Brain microvascular endothelial cell (primary cell): ENCODE data around the gene SERPINB11.

Experiments used
- DNase-seq: peaks from one replicate; pipeline ENCODE4 v3.0.0-alpha.2; 2020
- H3K27ac ChIP-seq: fragments of 250-450 bp; sonication (Bioruptor Pico); 2 replicates; pipeline ENCODE4 v1.5.1; 2020; ENCODE audit warnings: mild to moderate bottlenecking, moderate library complexity
- H3K27me3 ChIP-seq: fragments of 250-450 bp; sonication (Bioruptor Pico); replicated peaks from 2 replicates; pipeline ENCODE4 v1.5.1; 2020; ENCODE audit warnings: mild to moderate bottlenecking
- H3K36me3 ChIP-seq: fragments of 250-450 bp; sonication (Bioruptor Pico); replicated peaks from 2 replicates; pipeline ENCODE4 v1.5.1; 2020; ENCODE audit warnings: mild to moderate bottlenecking
- H3K4me3 ChIP-seq: 2 replicates; pipeline ENCODE4 v1.5.1; 2011; ENCODE audit warnings: low read depth, mild to moderate bottlenecking, control low read depth, low read length, moderate library complexity
- CTCF ChIP-seq: IDR thresholded peaks from 2 replicates; pipeline ENCODE4 v1.5.1; 2011; ENCODE audit warnings: low read depth, mild to moderate bottlenecking, moderate library complexity, low read length, control low read depth, inconsistent platforms; ENCODE audit errors: missing control alignments
- in situ Hi-C: cut with HindIII; loops from 2 replicates; pipeline ENCODE4 v1.10.0; 2017; ENCODE audit warnings: low sequenced_read_pairs, low pct_ligation_motif_present

SERPINB11 gene

GRCh38 chr18:63679820-63680606 is 22.7 kb upstream of the SERPINB11 start:
- Histone ChIP-seq H3K27me3 (no peaks in the 10 kb centered on the region), H3K36me3 (no peaks in the 10 kb centered on the region), H3K4me3 (no peak overlapping the region), H3K27ac (no peak overlapping the region)
- no peak for TF ChIP-seq CTCF
- in situ Hi-C loops = no loop called here
- DNase-seq = no peak

DNA sequence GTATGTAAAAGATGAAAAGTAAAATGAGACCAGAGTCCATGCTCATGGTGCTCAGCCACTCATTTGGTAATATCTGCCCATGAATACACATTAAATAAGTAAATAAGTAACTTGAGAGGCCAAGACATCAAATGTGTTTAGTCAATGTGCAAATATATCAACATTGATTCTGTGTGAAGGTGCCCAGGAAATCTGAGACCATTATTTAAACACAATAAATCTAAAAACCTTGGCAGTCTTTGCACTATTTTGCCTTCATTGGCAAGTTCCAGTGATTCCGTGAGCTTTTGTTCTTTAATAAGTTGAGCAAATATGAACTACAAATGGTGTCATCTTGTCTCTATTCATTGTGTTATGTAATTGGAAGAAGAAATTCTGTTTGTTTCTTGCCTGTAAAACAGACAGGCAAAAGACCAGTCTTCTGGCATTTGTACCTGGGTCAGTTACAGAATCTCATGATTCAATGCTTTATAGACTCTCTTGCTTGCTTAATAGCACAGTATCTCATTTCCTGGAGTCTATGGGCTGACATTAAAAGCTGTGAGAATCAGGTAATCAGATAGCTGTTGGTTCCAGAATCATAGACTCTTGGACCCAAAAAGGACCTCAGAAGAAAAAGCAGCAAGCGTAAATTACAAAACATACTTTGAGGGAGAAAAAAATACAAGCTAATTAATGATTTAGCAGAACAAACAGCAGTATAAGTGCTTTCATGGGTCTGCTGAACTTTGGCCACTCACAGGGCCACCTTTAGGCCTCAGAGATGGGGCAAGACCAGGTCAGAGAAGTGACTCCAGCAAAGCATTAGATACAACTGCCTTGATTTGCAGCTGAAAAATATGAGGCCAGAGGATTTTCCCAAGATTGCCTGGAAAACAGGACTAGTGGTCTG is 21.1 kb upstream of the SERPINB11 start:
- in situ Hi-C loops = no loop called here
- H3K4me3 ChIP-seq = no peak overlapping the region
- peak overlapping the region; percentile 90 for H3K27ac ChIP-seq
- H3K36me3 ChIP-seq = no peaks in the 10 kb centered on the region
- no peak for DNase-seq
- H3K27me3 ChIP-seq = no peaks in the 10 kb centered on the region
- no peak for TF ChIP-seq CTCF

GRCh38 chr18:63683152-63683551 is 19.6 kb upstream of the SERPINB11 start:
- peak; percentile 96 for DNase-seq
- in situ Hi-C loops = no loop called here

GRCh38 chr18:63683890-63684289 is 18.9 kb upstream of the SERPINB11 start:
- in situ Hi-C loops = no loop called here
- Histone ChIP-seq H3K4me3 (no peak overlapping the region), H3K36me3 (no peaks in the 10 kb centered on the region), H3K27me3 (no peaks in the 10 kb centered on the region), H3K27ac (peak overlapping the region; percentile 90)
- no peak for TF ChIP-seq CTCF
- no peak for DNase-seq

More at GRCh38 chr18:63683152-63683551, 19.6 kb upstream of the SERPINB11 start:
- no peaks in the 10 kb centered on the region for H3K36me3 ChIP-seq
- TF ChIP-seq CTCF = no peak
- peak overlapping the region; percentile 90 for H3K27ac ChIP-seq
- H3K4me3 ChIP-seq = no peak overlapping the region
- H3K27me3 ChIP-seq = no peaks in the 10 kb centered on the region

DNA sequence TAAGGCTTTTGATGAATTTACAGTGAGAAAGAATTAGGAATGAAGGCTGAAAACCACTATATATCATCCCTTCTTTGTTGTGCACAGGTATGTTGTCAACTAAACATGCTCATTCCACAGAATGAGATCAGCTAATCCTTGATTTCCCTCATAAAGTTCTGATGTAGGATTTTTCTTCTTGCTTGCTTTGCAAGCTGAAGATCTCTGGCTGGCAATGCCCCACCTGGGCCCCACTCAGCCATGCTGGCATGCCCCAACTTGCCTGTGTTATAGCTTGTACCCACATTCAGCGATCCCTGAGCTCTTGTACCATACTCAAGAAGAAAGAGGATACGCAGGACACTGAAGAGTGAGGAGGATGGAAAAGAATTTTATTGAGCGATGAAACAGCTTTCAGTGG is 18.0 kb upstream of the SERPINB11 start:
- Histone ChIP-seq H3K27me3 (no peaks in the 10 kb centered on the region), H3K36me3 (no peaks in the 10 kb centered on the region), H3K4me3 (no peak overlapping the region), H3K27ac (no peak overlapping the region)
- in situ Hi-C loops = no loop called here
- no peak for DNase-seq
- TF ChIP-seq CTCF = no peak
